Measurements from ENCODE around the gene ATP5IF1.

DNA sequence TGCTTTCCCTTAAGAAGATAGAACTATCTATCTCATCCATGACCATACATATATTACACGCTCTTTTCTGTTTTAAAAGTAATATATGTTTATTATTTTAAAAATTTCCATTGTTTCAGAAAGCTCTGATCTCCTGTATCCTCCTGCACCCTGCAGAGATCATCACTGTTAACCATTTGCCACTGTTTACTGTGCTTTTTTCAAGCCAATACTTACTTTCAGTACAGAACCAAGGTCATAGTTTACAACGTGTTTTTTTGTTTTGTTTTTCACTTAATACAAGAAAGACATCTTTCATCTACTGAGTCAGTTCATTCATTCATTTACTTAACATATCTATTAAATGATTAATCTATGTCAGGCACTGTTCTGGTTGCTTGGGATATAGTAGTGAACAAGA lies 33.6 kb downstream of the ATP5IF1 start:
- TF ChIP-seq, protein P1, sequence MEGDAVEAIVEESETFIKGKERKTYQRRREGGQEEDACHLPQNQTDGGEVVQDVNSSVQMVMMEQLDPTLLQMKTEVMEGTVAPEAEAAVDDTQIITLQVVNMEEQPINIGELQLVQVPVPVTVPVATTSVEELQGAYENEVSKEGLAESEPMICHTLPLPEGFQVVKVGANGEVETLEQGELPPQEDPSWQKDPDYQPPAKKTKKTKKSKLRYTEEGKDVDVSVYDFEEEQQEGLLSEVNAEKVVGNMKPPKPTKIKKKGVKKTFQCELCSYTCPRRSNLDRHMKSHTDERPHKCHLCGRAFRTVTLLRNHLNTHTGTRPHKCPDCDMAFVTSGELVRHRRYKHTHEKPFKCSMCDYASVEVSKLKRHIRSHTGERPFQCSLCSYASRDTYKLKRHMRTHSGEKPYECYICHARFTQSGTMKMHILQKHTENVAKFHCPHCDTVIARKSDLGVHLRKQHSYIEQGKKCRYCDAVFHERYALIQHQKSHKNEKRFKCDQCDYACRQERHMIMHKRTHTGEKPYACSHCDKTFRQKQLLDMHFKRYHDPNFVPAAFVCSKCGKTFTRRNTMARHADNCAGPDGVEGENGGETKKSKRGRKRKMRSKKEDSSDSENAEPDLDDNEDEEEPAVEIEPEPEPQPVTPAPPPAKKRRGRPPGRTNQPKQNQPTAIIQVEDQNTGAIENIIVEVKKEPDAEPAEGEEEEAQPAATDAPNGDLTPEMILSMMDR (IDR thresholded peaks at IDR 0.05) = no peak
- TF ChIP-seq EZH2 (IDR thresholded peaks at IDR 0.05; ENCODE audit: borderline replicate concordance, insufficient read depth, low read depth, low read length, poor library complexity, severe bottlenecking) = no peak
